HL-60/S4 (cell line): Measurements from ENCODE around the gene CRAMP1.

Source experiments
- in situ Hi-C: fragments of 300-500 bp; cut with MboI; formaldehyde crosslinking; loops from 2 replicates; pipeline ENCODE4 v1.14.3; 2022; ENCODE audit warnings: low sequenced_read_pairs

CRAMP1 gene, protein sequence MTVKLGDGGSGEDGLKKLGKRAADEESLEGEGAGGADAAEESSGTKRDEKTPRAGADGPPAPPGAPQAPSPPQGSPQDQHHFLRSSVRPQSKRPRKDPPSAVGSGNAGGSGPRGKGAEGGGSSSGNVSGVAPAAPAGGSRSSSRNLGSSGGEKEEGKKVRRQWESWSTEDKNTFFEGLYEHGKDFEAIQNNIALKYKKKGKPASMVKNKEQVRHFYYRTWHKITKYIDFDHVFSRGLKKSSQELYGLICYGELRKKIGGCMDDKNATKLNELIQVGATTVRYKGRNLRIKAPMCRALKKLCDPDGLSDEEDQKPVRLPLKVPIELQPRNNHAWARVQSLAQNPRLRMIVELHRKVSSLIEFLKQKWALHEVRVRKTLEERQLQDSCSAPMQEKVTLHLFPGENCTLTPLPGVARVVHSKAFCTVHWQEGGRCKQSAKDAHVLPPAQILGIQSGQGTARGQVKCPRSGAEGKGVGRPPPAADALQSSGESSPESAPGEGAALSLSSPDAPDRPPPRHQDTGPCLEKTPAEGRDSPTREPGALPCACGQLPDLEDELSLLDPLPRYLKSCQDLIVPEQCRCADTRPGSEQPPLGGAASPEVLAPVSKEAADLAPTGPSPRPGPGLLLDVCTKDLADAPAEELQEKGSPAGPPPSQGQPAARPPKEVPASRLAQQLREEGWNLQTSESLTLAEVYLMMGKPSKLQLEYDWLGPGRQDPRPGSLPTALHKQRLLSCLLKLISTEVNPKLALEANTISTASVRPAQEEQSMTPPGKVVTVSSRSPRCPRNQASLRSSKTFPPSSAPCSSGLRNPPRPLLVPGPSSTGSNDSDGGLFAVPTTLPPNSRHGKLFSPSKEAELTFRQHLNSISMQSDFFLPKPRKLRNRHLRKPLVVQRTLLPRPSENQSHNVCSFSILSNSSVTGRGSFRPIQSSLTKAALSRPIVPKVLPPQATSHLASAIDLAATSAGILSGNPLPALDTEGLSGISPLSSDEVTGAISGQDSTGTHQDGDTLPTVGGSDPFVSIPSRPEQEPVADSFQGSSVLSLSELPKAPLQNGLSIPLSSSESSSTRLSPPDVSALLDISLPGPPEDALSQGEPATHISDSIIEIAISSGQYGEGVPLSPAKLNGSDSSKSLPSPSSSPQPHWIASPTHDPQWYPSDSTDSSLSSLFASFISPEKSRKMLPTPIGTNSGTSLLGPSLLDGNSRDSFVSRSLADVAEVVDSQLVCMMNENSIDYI (N-terminal part only)

DNA sequence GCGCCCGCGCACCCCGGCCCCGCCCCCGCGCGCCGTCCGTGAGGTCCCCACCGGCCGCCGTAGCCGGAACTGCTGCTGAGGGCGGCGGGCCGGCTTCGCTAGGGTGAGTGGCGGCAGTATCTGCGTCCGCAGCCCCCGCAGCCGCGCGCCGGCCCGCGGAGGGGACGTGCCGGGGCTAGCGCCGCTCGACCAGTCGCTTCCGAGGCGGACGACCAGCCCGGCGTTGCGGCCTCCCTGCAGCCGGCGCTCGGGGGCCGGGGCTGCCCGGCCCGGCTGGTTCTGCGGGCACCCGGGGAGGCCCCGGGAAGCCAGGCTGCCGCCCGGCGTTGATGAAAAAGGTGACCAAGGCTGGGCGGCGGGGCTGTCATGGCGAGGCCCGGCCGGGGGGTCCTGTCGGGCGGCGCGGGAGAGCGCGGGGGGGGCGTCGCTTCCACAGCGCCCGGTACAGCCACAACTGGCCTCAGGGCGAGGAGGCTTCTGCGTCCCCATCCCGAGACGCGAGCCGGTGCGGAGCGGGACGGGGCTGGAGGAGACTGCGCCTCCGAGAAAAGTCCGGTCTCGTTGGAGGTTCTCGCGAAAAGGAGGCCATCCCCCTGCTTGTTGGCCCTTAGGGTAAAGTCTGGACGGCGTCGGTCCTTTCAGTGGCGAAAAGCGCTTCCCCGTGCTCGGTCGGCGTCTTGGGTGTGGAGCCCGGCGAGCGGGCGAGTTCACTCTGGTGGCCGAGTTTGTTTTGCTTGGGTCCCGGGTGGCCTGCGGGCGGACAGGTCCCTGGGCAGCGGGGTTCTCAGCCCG is at the start of gene CRAMP1:
Gene CRAMP1, plus strand, starts transcription at position 41 of the 792 bp plus-strand sequence. CDS start 2,280 bp downstream, outside the sequence.
- in situ Hi-C loops, result no loop called here

DNA sequence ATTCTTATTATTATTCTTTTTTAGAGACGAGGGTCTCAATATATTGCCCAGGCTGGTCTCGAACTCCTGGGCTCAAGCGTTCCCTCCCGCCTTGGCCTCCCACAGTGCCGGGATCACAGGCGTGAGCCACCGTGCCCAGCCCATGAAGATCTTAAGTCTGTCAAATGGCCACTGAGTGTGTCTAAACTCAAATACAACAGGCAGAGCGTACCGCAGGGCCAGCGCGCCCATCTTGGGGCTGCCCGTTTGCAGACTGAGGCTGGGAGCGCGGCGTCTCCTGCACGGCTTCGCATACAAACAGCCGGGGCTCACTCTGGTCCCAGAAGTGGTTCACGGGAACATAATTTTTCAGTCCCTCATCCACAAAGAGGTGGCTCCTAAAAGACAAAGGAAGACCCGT is 48.4 kb upstream of the CRAMP1 start:
- in situ Hi-C loops, result no loop called here

DNA sequence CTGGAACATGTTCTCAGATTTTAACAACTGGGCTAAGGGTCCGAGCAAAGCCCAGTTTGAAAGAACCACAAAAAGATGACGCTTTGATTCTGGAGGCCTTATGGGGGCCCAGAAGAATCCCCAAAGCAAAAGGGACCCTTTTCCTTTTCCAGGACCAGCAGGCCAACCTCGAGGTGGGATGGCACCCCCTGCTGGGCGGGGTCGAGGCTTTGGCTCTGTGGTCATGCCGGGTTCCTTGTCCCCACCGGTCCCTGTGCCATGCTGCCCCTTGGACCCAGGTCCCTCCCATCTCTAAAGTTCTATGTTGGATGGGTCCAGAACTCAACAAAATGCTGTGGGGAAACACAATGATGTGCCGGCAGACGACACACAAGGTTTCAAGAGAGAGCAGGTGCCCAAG is 47.8 kb upstream of the CRAMP1 start:
- in situ Hi-C loops, result no loop called here

DNA sequence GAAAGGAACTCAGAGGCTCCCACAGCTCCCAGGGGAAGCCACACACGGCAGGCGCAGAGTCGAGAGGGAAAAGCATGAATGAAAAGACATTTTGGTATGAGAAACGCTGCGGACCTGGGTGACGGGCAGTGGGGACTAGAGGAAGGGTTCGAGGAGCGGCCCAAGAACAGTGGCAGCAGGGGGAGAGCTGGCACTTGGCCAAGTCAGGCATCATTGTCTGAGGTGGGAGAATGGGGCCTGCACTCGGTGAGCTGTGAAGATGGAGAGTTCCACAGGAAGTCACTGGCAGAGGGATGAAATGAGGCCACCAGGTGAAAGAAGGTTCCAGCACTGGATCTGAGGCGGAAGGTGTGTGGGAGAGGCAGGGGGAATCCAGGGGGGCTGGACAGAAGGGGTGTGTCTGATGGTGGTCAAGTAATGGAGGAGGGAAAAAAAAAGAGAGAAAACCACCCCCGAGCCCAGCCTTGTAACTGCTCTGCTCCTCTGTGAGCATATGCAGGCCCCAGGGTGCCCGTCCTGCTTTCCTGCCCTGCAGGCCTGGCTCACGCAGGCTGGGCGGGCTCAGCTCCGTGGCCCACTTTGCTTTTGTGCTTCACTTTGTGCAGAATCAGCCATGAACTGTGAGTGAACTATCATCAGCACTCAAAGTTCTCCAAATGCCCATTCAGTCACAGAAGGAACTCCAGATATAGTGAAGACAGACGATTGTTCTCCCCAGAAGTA is 46.9 kb upstream of the CRAMP1 start:
- in situ Hi-C loops, result no loop called here

DNA sequence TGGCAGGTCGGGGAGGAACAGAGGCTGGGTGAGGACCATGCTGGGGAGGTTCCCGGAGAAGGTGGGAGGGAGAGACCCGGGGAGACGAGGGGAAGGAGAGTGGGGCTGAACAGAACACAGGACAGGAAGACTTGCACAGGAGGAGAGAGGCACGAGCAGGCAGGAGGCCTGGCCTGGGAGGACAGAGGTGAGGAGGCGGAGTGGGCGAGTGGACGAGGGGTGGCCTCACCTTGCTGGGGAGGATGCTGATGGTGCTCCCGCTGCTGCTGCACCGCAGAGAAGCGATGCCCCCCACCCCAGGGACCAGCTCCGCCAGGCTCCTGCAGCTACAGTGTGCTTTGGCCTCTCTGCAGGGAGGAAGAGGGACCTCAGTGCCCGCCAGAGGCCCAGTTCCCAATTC is 44.2 kb upstream of the CRAMP1 start:
- in situ Hi-C loops, result no loop called here

DNA sequence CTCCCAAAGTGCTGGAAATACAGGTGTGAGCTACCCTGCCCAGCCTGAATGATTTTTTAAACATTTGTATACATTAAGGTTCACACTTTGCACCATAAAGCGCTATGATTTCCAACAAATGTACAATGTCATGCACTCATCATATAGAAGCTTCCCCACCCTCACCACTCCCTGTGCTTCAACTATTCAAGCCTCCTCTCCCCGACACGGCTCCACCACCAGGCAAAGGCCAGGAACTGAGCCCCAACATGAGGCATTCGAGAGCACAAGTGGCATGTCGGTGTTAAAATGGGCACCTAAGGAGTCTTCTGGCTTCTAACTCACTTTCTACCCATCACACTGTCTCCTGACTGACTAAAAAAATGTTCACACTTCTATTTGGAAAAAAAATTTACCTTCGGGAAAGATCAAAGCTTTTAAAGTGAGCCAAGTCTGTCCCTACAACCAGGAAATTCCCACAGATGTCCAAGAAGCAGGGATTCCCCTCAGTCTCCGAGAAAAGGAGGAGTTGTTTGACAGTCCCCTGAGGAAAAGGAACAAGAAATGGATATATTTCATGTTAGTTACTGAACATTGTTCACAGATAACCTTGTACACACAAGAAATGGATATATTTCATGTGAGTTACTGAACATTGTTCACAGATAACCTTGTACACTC is 41.0 kb upstream of the CRAMP1 start:
- in situ Hi-C loops, result no loop called here

DNA sequence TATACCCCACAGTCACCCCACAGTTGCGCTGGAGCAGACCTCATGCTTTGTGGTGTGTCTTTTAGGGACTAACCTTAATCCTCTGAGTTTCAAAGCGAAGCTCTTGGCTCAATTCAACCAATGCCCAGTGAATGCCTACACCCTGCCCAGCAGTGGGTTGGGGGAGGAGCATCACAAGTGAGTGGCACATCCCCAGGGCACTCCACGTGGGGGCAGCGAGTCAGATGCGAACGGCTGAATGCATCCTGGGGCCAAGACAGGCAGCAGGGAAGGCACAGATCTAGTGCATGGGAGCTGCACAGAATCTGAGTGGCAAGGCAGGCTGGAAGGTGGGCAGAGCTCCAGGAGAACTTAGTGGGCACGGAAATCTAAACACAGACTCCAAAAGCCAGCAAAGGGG is 39.5 kb upstream of the CRAMP1 start:
- in situ Hi-C loops, result no loop called here

DNA sequence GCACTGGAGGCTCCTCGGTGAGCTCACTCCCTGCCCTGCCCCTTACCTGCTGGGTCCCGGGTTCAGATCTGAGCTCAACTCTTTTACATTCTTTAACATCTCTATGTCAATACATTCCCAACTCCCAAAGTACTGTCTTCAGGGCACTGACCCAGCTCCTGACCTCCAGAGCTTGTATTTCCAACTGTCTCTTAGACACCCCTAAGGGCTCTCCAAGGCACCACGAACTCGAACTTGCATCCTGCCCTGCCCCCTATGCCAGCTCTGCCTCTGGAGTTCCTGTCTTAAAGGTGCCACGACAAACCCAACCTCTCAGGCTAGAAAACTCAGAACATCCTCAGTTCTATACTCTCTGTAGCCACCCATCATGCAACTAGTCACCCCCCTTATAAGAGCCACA is 38.9 kb upstream of the CRAMP1 start:
- in situ Hi-C loops, result no loop called here

DNA sequence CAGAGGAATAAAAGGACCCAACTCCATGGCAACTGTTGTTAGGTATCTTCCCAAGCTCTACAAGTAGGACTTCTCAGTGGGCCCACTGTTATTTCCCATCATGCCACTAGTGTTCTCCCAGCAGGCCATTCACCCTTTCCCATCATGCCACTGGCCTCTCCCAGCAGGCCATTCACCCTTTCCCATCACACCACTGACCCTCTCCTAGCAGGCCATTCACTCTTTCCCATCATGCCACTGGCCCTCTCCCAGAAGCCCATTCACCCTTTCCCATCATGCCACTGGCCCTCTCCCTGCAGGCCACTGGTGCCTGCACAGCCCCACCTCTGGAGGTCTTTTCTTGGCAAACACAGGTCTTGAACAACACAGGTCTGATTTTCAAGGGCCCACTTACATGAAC is 36.6 kb upstream of the CRAMP1 start:
- in situ Hi-C loops, result no loop called here

DNA sequence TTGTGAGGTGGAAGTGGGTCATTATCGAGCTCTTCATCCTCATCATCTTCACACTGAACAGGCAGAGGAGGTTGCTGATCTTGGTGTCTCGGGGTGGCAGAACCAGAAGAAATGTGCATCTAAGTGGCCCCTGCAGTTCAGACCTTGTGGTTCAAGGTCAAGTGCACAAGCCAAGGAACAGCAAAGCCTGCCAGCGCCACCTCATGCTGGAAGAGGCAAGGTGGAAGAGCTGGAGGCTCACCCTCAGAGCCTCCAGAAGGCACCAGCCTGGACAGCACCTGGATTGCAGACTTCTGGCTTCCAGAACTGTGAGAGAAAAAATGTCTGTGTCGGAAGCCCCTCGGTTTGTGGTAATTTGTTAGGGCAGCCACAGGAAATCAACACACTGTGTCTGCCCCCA is 32.9 kb upstream of the CRAMP1 start:
- in situ Hi-C loops, result no loop called here

DNA sequence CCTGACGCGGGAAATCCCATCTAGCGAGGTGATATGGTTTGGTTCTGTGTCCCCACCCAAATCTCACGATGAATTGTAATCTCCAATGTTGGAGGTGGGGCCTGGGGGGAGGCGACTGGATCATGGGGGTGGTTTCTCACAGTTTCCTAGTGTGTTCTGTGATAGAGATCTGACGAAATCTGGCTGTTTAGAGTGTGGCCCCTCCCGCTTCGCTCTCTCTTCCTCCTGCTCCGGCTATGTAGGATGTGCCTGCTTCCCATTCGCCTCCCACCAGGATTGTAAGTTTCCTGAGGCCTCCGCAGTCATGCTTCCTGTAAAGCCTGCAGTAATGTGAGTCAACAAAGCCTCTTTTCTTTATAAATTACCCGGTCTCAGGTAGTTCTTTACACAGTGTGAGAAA is 31.9 kb upstream of the CRAMP1 start:
- in situ Hi-C loops, result no loop called here

DNA sequence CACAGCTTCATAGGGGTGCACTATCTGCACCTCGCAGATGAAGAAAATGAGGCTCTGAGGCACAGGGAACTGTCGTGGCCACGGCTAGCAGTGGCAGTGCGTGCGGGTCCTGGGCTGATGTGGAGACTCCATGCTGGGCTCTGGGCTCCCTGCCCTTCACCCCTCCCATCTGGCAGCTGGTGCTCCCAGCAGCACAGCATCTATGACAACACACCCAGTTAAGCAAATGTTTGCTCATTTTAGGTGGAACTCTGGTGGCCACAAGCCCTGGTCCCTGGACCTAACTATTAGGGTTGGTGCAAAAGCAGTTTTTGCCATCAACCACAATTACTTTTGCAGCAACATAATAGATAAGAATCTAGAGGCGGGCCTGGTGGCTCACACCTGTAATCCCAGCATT is 31.2 kb upstream of the CRAMP1 start:
- in situ Hi-C loops, result no loop called here

DNA sequence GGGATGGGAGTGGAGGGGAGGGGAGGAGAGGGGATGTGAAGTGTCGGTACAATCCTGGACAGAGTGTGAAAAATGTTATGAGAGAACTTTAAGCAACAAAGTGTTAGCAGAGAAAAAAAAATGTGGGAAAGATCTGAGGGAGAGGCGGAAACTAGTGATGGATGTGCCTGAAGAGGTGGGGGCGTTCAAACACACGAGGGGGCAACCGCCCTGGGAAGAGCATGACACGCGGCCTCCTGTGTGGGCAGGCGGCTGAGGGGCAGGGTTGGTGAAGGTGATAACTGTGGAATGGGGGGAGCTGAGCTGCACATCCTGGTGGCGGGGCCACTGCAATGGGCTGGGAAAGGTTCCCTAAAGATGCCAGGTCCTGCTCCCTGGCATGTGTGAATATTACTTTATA is 30.4 kb upstream of the CRAMP1 start:
- in situ Hi-C loops, result no loop called here

DNA sequence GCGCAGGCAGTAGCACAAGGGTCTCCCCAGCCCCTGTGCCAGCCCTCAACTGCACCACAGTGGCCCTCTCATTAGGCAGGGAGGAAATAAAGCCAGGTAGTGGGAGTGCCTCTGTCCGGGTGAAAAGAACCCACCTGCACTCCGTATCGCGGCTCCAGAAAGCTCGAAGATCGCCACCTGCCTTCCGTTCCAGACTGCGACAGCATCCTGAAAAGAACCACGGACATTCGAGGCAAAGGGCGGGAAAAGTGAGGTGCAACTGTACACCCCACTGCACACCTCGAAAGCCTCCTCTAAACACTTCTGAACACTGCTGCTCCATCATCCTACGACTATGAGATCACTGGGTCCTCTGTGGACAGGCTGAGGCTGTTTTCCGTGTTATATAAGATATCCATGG is 29.0 kb upstream of the CRAMP1 start:
- in situ Hi-C loops, result no loop called here

DNA sequence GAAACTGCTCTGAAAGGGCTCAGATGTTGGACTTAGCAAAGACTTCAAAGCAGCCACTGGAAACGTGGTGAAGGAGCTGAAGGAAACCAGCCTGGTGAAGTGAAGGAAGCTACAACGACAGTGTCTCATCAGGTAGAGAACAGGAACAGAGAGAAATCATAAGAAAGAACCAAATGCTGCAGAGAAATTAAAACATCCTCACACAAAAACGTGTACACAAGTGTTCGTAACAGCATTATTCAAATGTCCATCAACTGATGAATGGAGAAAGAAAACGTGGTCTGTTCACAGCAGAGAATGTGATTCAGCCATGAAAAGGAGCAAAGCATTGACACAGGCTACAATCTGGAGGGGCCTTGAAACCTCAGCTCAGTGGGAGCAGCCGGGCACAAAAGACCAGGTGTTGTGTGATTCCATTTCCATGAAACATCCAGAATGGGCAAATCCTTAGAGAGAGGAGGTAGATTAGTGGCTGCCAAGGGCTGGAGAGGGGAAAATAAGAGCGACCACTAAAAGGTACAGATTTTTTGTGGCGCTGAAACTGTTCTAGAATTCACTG is 27.2 kb upstream of the CRAMP1 start:
- in situ Hi-C loops, result no loop called here

DNA sequence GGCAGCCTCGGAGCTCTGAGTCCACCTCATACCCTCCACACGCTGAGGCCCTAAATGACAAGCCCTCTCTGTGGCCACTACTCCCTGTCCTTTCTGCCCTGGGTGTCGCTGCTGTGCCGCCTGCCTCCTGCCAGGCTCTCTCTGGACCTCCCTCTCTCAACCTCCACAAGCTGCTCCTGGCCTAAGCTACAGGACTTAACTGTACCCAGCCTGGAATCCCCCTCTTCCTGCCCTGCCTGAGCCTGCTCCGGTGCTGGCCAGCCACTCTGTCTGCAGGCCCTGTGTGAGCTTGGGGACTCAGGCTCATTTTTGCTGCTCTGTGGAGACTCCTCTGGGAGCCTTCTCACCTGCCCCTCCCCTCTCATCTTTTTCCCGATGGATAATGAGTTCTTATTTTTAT is 21.8 kb upstream of the CRAMP1 start:
- in situ Hi-C loops, result no loop called here

DNA sequence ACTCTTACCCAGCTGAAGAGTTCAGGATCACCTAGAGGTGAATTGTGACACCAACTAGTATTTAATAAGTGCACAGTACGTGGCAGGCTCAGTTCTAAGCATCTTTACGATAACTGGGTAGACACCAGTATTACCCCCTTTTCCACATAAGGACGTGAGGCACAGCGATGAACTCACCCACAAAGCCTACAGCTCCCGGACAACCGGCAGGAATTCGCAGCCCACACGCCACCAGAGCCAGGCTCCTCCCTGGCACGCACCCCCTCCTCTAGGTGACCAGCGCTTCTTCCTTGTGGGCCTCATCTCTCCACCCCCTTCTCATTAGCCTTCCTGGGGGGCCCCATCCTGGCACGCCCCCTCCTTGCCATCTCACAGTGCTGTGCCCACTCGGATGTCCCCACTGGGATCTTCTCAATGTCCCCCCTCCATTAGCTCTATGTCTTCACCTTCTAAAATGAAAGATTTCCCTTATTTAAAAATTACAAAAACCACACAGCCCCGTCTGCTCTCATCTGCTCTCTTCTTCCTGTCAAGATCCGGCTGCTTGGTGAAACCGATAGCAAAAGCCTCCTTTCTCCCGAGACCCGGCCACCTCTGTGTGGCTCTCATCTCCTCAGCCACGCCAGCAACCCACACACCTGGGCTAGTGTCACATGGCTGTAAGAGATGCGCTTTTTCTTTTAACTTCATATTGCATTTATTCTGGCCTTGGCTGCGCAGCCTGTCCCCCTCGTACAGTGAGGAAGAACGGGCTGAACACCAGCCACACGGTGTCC is 21.0 kb upstream of the CRAMP1 start:
- in situ Hi-C loops, result no loop called here

DNA sequence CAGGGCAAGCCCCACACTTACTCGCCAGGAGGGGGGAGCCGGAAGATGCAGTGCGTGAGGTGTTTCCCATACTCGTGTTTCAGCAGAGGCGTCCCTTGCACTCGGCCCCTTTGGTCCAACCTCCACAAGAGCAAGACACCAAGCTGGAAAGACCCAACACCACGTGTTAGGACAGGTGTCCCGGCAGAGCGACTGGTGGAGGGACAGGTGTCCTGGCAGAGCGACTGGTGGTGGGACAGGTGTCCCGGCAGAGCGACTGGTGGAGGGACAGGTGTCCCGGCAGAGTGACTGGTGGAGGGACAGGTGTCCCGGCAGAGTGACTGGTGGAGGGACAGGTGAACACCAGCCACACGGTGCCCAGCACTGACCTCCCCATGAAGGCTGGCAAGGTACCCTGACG is 19.7 kb upstream of the CRAMP1 start:
- in situ Hi-C loops, result no loop called here
